ENCODE measurements around the gene CIZ1. TPM values are rescaled to one million over a fixed set of nuclear protein-coding genes. Genes with fewer than 3 reads are reported as not detected.

Gene CIZ1
- total RNA-seq, 2 donors from 2014 or later: 161 to 203 TPM

DNA sequence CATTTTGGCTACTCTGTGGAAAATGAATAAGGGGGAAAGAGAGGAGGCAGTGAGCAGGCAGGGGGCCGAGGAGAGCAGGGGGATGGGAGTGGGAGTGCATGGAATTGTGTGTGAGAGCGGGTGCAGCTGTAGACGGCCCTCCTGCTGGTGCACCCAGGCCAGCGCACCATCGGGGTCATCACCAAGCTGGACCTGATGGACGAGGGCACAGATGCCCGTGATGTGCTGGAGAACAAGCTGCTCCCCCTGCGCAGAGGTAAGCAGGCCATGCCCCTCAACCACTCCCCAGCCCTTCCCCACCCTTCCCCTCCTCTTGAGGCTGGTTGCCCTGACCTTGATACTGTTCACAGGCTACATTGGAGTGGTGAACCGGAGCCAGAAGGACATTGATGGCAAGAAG lies 28.5 kb upstream of the CIZ1 start:
- H3K4me1 Mint-ChIP-seq (ENCODE audit: low read depth): peaks cover 16% of the 10 kb centered on the region
- no peak overlapping the region for H3K27ac Mint-ChIP-seq
- no peak for DNase-seq
- ATAC-seq (replicated peaks in 1 of 2): no peak
- no peaks in the 10 kb centered on the region for H3K36me3 Mint-ChIP-seq (ENCODE audit: insufficient read depth in 2 of 2)
- no peaks in the 10 kb centered on the region for H3K27me3 Mint-ChIP-seq (ENCODE audit: low read depth)
- no peaks in the 10 kb centered on the region for H3K9me3 Mint-ChIP-seq
- no peak overlapping the region for H3K4me3 Mint-ChIP-seq

- no peak overlapping the region for H3K27ac Mint-ChIP-seq
These were observed 27.4 kb upstream of the CIZ1 start for GRCh38 chr9:128218518-128219389.

DNA sequence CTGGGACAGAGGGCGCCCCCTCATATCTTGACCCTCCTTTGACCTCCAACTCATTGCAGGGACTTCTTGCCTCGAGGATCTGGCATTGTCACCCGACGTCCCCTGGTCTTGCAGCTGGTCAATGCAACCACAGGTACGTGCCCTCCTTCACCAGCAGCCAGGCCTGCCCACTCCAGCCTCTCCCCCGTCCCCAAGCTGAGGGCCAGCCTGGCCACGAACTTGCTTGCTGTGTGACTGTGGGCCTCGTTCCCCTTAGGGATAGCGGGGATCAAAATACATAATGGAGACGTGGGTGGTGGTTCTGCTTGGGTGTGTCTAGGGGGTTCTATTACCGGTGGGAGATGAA lies 26.8 kb upstream of the CIZ1 start:
- Mint-ChIP-seq H3K27me3 (ENCODE audit: low read depth) (no peaks in the 10 kb centered on the region), H3K36me3 (ENCODE audit: insufficient read depth in 2 of 2) (no peaks in the 10 kb centered on the region), H3K4me1 (ENCODE audit: low read depth) (peaks cover 16% of the 10 kb centered on the region), H3K27ac (no peak overlapping the region), H3K4me3 (peak overlapping the region; percentile 68 to 87), H3K9me3 (no peaks in the 10 kb centered on the region)
- DNase-seq (no peak), ATAC-seq (replicated peaks in 1 of 2) (no peak)

More at GRCh38 chr9:128218518-128219389, 27.4 kb upstream of the CIZ1 start:
- Mint-ChIP-seq H3K36me3 (ENCODE audit: insufficient read depth in 2 of 2) (no peaks in the 10 kb centered on the region), H3K4me3 (peak overlapping the region; percentile 68 to 87), H3K4me1 (ENCODE audit: low read depth) (peaks cover 16% of the 10 kb centered on the region), H3K9me3 (no peaks in the 10 kb centered on the region), H3K27me3 (ENCODE audit: low read depth) (no peaks in the 10 kb centered on the region)
- DNase-seq (peak; percentile 90 to 97), ATAC-seq (replicated peaks in 1 of 2) (peak; percentile 97 to 98)

DNA sequence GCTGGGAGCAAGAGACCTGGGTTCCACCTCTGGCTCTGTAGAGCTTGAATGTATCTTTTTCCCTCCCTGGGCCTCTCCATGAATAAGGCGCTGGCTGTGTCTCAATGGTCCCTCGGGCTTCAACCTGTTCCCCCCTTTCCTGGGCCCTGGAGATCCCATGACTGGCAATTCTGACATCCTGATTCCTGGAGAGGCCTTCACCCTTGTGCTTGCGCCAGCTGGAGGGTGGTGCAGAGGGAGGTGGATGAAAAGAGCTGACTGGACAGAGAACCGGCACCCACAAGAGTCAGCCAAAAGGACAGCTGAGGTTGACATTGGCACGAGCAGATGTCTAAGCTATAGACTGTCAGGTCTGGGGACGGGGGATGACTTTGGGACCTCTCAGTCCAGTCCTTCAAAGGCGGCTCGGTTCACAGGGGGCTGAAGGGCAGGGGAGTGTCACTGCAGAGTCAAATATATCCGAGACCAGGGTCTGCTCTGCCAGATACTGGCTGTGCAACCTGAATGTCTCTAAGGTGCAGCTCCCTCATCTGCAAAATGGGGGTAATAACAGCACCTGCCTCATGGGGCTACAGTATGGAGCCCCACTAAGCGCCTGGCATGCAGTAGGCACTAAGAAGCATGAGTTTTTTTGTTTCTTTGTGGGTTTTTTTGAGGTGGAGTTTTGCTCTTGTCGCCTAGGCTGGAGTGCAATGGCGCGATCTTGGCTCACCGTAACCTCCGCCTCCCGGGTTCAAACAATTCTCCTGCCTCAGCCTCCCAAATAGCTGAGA lies 25.6 kb upstream of the CIZ1 start:
- peaks cover 16% of the 10 kb centered on the region for H3K4me1 Mint-ChIP-seq (ENCODE audit: low read depth)
- ATAC-seq (replicated peaks in 1 of 2): no peak
- DNase-seq: no peak
- no peak overlapping the region for H3K27ac Mint-ChIP-seq
- no peaks in the 10 kb centered on the region for H3K36me3 Mint-ChIP-seq (ENCODE audit: insufficient read depth in 2 of 2)
- no peaks in the 10 kb centered on the region for H3K27me3 Mint-ChIP-seq (ENCODE audit: low read depth)
- no peak overlapping the region for H3K4me3 Mint-ChIP-seq
- no peaks in the 10 kb centered on the region for H3K9me3 Mint-ChIP-seq

GRCh38 chr9:128215491-128216409 lies 24.4 kb upstream of the CIZ1 start:
- Mint-ChIP-seq H3K9me3 (no peaks in the 10 kb centered on the region), H3K27ac (no peak overlapping the region), H3K27me3 (ENCODE audit: low read depth) (no peaks in the 10 kb centered on the region), H3K36me3 (ENCODE audit: insufficient read depth in 2 of 2) (no peaks in the 10 kb centered on the region), H3K4me1 (ENCODE audit: low read depth) (peaks cover 16% of the 10 kb centered on the region), H3K4me3 (no peak overlapping the region)
- ATAC-seq (replicated peaks in 1 of 2): no peak
- no peak for DNase-seq

DNA sequence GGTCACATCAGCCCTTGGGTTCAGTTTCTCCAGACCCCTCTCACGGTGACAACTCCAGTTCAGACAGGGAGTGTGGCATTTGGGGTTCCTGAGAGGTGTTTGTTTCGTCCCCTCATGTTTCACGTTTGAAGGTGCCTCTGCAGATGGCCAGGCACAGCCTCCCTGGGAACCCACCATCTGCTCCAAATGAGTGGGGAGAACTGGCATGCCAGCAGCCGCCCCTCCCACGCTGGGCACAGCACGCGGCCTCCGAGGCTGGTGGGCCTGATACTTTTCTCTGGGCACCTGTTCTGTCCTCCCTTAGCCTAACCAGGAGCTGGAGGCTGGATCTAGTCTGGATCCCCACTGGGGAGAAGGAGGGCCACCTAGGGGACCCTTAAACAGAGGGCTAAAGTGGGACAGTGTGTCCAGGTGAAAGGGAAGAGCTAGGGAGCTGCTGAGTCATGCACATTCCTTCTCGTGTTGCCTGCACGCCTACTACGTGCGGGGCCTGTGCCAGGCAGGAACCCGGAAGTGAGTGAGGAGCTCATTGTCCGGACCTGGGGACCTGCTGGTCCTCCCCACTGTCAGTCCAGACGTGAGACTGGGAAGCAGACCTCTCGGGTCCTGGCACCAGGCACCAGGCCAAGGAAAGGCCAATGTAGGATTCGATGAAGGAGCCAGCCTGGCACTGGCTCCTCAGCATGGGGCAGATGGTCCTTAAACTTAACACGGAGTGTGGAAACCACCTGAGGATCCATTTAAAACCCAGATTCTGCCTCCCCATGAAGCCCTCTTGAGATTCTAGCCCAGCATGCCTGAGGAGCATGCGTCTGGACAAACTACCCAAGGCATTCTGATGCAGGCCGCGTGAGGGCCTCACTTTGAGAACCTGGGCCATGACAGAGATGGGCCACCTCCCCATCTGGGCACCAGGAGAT lies 23.5 kb upstream of the CIZ1 start:
- Mint-ChIP-seq H3K27ac (no peak overlapping the region), H3K4me1 (ENCODE audit: low read depth) (peaks cover 16% of the 10 kb centered on the region), H3K4me3 (no peak overlapping the region), H3K36me3 (ENCODE audit: insufficient read depth in 2 of 2) (no peaks in the 10 kb centered on the region), H3K9me3 (no peaks in the 10 kb centered on the region), H3K27me3 (ENCODE audit: low read depth) (no peaks in the 10 kb centered on the region)
- ATAC-seq (replicated peaks in 1 of 2): no peak
- DNase-seq: no peak

GRCh38 chr9:128213746-128214497 lies 22.6 kb upstream of the CIZ1 start:
- H3K27me3 Mint-ChIP-seq (ENCODE audit: low read depth): no peaks in the 10 kb centered on the region
- peaks cover 14% of the 10 kb centered on the region for H3K4me1 Mint-ChIP-seq (ENCODE audit: low read depth)
- no peaks in the 10 kb centered on the region for H3K9me3 Mint-ChIP-seq
- DNase-seq (no peak), ATAC-seq (replicated peaks in 1 of 2) (no peak)
- H3K27ac Mint-ChIP-seq: no peak overlapping the region
- H3K36me3 Mint-ChIP-seq (ENCODE audit: insufficient read depth in 2 of 2): no peaks in the 10 kb centered on the region
- H3K4me3 Mint-ChIP-seq: no peak overlapping the region

DNA sequence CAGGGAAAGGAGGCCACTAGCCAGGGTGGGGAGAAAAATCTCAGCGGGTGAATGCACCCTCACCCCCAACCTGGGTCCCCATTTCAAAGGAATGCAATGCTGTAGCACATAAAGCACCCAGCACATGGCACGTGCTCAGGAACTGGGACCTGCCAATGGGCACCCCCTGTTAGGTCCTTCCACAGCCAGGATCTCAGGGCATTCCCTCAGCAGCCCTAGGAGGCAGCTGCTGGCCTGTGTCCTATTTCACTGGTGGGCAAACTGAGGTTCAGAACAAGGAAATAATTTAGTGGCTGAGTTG lies 20.6 kb upstream of the CIZ1 start:
- no peak for DNase-seq
- no peaks in the 10 kb centered on the region for H3K9me3 Mint-ChIP-seq
- H3K4me3 Mint-ChIP-seq: no peak overlapping the region
- no peaks in the 10 kb centered on the region for H3K36me3 Mint-ChIP-seq (ENCODE audit: insufficient read depth in 2 of 2)
- no peak for ATAC-seq (replicated peaks in 1 of 2)
- peaks cover 4% of the 10 kb centered on the region for H3K27me3 Mint-ChIP-seq (ENCODE audit: low read depth)
- no peak overlapping the region for H3K27ac Mint-ChIP-seq
- H3K4me1 Mint-ChIP-seq (ENCODE audit: low read depth): peaks cover 3% of the 10 kb centered on the region

GRCh38 chr9:128211186-128211980 lies 20.0 kb upstream of the CIZ1 start:
- ATAC-seq (replicated peaks in 1 of 2): no peak
- Mint-ChIP-seq H3K36me3 (ENCODE audit: insufficient read depth in 2 of 2) (no peaks in the 10 kb centered on the region), H3K4me3 (no peak overlapping the region), H3K9me3 (no peaks in the 10 kb centered on the region), H3K27me3 (ENCODE audit: low read depth) (peaks cover 6% of the 10 kb centered on the region), H3K4me1 (ENCODE audit: low read depth) (peaks cover 3% of the 10 kb centered on the region), H3K27ac (no peak overlapping the region)
- no peak for DNase-seq

GRCh38 chr9:128208946-128209669 lies 17.7 kb upstream of the CIZ1 start:
- Mint-ChIP-seq H3K36me3 (ENCODE audit: insufficient read depth in 2 of 2) (no peaks in the 10 kb centered on the region), H3K27me3 (ENCODE audit: low read depth) (peaks cover 17% of the 10 kb centered on the region), H3K4me1 (ENCODE audit: low read depth) (peaks cover 4% of the 10 kb centered on the region), H3K9me3 (no peaks in the 10 kb centered on the region), H3K4me3 (no peak overlapping the region), H3K27ac (no peak overlapping the region)
- ATAC-seq (replicated peaks in 1 of 2) (no peak), DNase-seq (no peak)

- H3K4me3 Mint-ChIP-seq: no peak overlapping the region
- no peaks in the 10 kb centered on the region for H3K9me3 Mint-ChIP-seq
- H3K4me1 Mint-ChIP-seq (ENCODE audit: low read depth): peaks cover 5% of the 10 kb centered on the region
- H3K27me3 Mint-ChIP-seq (ENCODE audit: low read depth): peaks cover 20% of the 10 kb centered on the region
- DNase-seq (no peak), ATAC-seq (replicated peaks in 1 of 2) (no peak)
- no peak overlapping the region for H3K27ac Mint-ChIP-seq
- no peaks in the 10 kb centered on the region for H3K36me3 Mint-ChIP-seq (ENCODE audit: insufficient read depth in 2 of 2)
These were observed 17.0 kb upstream of the CIZ1 start for GRCh38 chr9:128208386-128208785.
